Sigmoid colon (tissue), 7 donors: ENCODE results near the gene NHERF2. TPM values are rescaled to one million over a fixed set of nuclear protein-coding genes. Genes with fewer than 3 reads are reported as not detected.

Experiments used
- DNase-seq: peaks from one replicate; pipeline ENCODE4 v3.0.0-alpha.2; 2019
- H3K27ac ChIP-seq, 4 donors: fragments of 200-600 bp; sonication (generic); one replicate each; pipeline ENCODE4 v1.5.1; 2016 to 2019; ENCODE audit warnings: mild to moderate bottlenecking in 1 of 4
- H3K27me3 ChIP-seq, 3 donors: fragments of 200-600 bp; sonication (generic); one replicate each; pipeline ENCODE4 v1.5.1; 2019; ENCODE audit warnings: mild to moderate bottlenecking in 1 of 3
- H3K36me3 ChIP-seq, 4 donors: fragments of 200-600 bp; sonication (generic); one replicate each; pipeline ENCODE4 v1.5.1; 2016 to 2019
- H3K4me1 ChIP-seq, 4 donors: fragments of 200-600 bp; sonication (generic); one replicate each; pipeline ENCODE4 v1.5.1; 2017 to 2019
- H3K4me3 ChIP-seq, 4 donors: fragments of 200-600 bp; sonication (generic); one replicate each; pipeline ENCODE4 v1.5.1; 2017 to 2019; ENCODE audit warnings: mild to moderate bottlenecking in 2 of 4, moderate library complexity in 1 of 4
- H3K9me3 ChIP-seq, 4 donors: fragments of 200-600 bp in 3 of 4; sonication (generic) in 3 of 4; one replicate each; pipeline versions ENCODE4 v1.5.1 to v1.6.1; 2013 to 2019
- CTCF ChIP-seq, 4 experiments: fragments of 450-650 bp in 3 of 4; fragments of 200-600 bp in 1 of 4; IDR thresholded peaks; one replicate each; pipeline ENCODE4 v1.5.1; 2016 to 2019; ENCODE audit warnings: antibody characterized with exemption in 4 of 4, mild to moderate bottlenecking in 3 of 4, moderate library complexity in 2 of 4
- EP300 ChIP-seq, 4 donors: sonication (generic); formaldehyde crosslinking; IDR thresholded peaks; one replicate each; pipeline ENCODE4 v1.6.1; 2017; ENCODE audit warnings: antibody characterized with exemption in 4 of 4
- POLR2A ChIP-seq, 2 donors: fragments of 450-650 bp; IDR thresholded peaks; one replicate each; pipeline ENCODE4 v1.6.1; 2016; ENCODE audit warnings: antibody characterized with exemption in 2 of 2, mild to moderate bottlenecking in 2 of 2, moderate library complexity in 2 of 2
- POLR2AphosphoS5 ChIP-seq, 4 donors: sonication (generic); formaldehyde crosslinking; IDR thresholded peaks; one replicate each; pipeline ENCODE4 v1.6.1; 2017; ENCODE audit warnings: antibody characterized with exemption in 4 of 4
- WGBS, 2 donors: extraction: QIAGEN DNeasy Blood & Tissue Kit; methylation state at CpG; one replicate each; pipeline ENCODE4 v1.1.7; 2013; 5-methylcytosine and 5-hydroxymethylcytosine counted together
- intact Hi-C: fragments of 100-400 bp; cut with DNase I; formaldehyde crosslinking; loops from one replicate; pipeline ENCODE4 v1.15.1; 2023
- polyA plus RNA-seq, 3 donors: library from polyadenylated mRNA; stranded (reverse); fragments of 200-250 nt; gene quantifications; one replicate each; pipeline ENCODE4 v1.2.3, GENCODE V29; 2013
- total RNA-seq, 4 donors: library from RNA; depleted of rRNA; stranded (reverse); fragments of >200 nt; gene quantifications; one replicate each; pipeline ENCODE4 v1.1.0, GENCODE V29; 2016
- donor health status: healthy with polysubstance abuse.
- donor health status: Bipolar disorder and iron deficiency.
- donor health status: healthy.

NHERF2 gene
- total and polyA plus RNA-seq, 7 donors, result 23.5 to 105 (median 46.7) TPM

GRCh38 chr16:1991588-1991947 is 35.1 kb upstream of the NHERF2 start:
- TF ChIP-seq CTCF (IDR thresholded peaks at IDR 0.05) (no peak), EP300 (IDR thresholded peaks at IDR 0.05) (no peak), POLR2AphosphoS5 (IDR thresholded peaks at IDR 0.05) (no peak), POLR2A (IDR thresholded peaks at IDR 0.05) (no peak)
- intact Hi-C loops, result no loop called here
- no peaks in the 10 kb centered on the region for H3K9me3 ChIP-seq
- H3K36me3 ChIP-seq, result peaks cover 0 to 5% (median 1%) of the 10 kb centered on the region in 4 donors
- H3K4me3 ChIP-seq, result peak overlapping the region in 3 of 4 donors; percentile 21 to 40 (median 36)
- no peak for DNase-seq
- H3K4me1 ChIP-seq, result peaks cover 0 to 30% (median 27%) of the 10 kb centered on the region in 4 donors
- peak overlapping the region in 2 of 4 donors; percentile 27 to 44 for H3K27ac ChIP-seq
- WGBS, 2 donors, result 11 to 14% methylated on average over 22 of the region's 22 CpGs
- H3K27me3 ChIP-seq, result peaks cover 37 to 50% (median 49%) of the 10 kb centered on the region in 3 donors

GRCh38 chr16:1991948-1992703 is 34.6 kb upstream of the NHERF2 start:
- Histone ChIP-seq H3K9me3 (no peaks in the 10 kb centered on the region), H3K27ac (peak overlapping the region in 2 of 4 donors; percentile 27 to 44), H3K4me3 (peak overlapping the region in 3 of 4 donors; percentile 21 to 40 (median 36)), H3K36me3 (peaks cover 0 to 1% (median 0%) of the 10 kb centered on the region in 4 donors), H3K27me3 (peaks cover 37 to 50% (median 49%) of the 10 kb centered on the region in 3 donors), H3K4me1 (peaks cover 0 to 30% (median 28%) of the 10 kb centered on the region in 4 donors)
- intact Hi-C loops, result no loop called here
- DNase-seq, result peak; percentile 94
- WGBS, 2 donors, result 4 to 17% methylated on average over 96 of the region's 96 CpGs
- TF ChIP-seq CTCF (IDR thresholded peaks at IDR 0.05) (no peak), POLR2AphosphoS5 (IDR thresholded peaks at IDR 0.05) (peak in 3 of 4 donors; percentile 21 to 40 (median 38))

GRCh38 chr16:1992704-1993317 is 33.9 kb upstream of the NHERF2 start:
- DNase-seq, result no peak
- peaks cover 0 to 30% (median 29%) of the 10 kb centered on the region in 4 donors for H3K4me1 ChIP-seq
- intact Hi-C loops, result no loop called here
- peaks cover 37 to 50% (median 49%) of the 10 kb centered on the region in 3 donors for H3K27me3 ChIP-seq
- no peak overlapping the region for H3K27ac ChIP-seq
- H3K36me3 ChIP-seq, result peaks cover 0 to 8% (median under 1%) of the 10 kb centered on the region in 4 donors
- WGBS, 2 donors, result 56 to 80% methylated on average over 50 of the region's 50 CpGs
- H3K4me3 ChIP-seq, result peak overlapping the region in 3 of 4 donors; percentile 21 to 40 (median 36)
- H3K9me3 ChIP-seq, result no peaks in the 10 kb centered on the region
- TF ChIP-seq EP300 (IDR thresholded peaks at IDR 0.05) (no peak), CTCF (IDR thresholded peaks at IDR 0.05) (no peak)

GRCh38 chr16:1993731-1994131 is 33.0 kb upstream of the NHERF2 start:
- TF ChIP-seq EP300 (IDR thresholded peaks at IDR 0.05) (no peak), CTCF (IDR thresholded peaks at IDR 0.05) (no peak), POLR2AphosphoS5 (IDR thresholded peaks at IDR 0.05) (no peak)
- Histone ChIP-seq H3K36me3 (peaks cover 4 to 18% (median 9%) of the 10 kb centered on the region in 4 donors), H3K4me3 (no peak overlapping the region), H3K27ac (no peak overlapping the region), H3K4me1 (peaks cover 0 to 34% (median 29%) of the 10 kb centered on the region in 4 donors), H3K9me3 (no peaks in the 10 kb centered on the region), H3K27me3 (peaks cover 37 to 47% (median 45%) of the 10 kb centered on the region in 3 donors)
- intact Hi-C loops, result no loop called here
- WGBS, 2 donors, result 50% methylated on average over 2 of the region's 2 CpGs
- DNase-seq, result no peak
